HepG2 (cell line): Measurements from ENCODE around the gene RTCA.
"Not testable (repeated sequence)": the region's sequence is repeated elsewhere in the genome, so short reads cannot be mapped to it uniquely, and the experiment has no call there.

ENCODE experiments used
- MBNL3 ChIP-seq: fragments of 250-450 bp; sonication (Bioruptor Pico); conservative IDR thresholded peaks from 2 replicates; pipeline ENCODE4 v1.8.0; 2022; ENCODE audit warnings: mild to moderate bottlenecking, inconsistent platforms
- YY1 ChIP-seq: IDR thresholded peaks from 2 replicates; pipeline ENCODE4 v1.6.1; 2011; ENCODE audit warnings: low read length, low read depth, moderate library complexity, mild to moderate bottlenecking; ENCODE audit not compliant: insufficient read depth, insufficient replicate concordance
- ZNF607 ChIP-seq: sonication (generic); formaldehyde crosslinking; IDR thresholded peaks from 2 replicates; pipeline ENCODE4 v1.5.1; 2020; ENCODE audit warnings: missing genetic modification reagents, mild to moderate bottlenecking, borderline replicate concordance

DNA sequence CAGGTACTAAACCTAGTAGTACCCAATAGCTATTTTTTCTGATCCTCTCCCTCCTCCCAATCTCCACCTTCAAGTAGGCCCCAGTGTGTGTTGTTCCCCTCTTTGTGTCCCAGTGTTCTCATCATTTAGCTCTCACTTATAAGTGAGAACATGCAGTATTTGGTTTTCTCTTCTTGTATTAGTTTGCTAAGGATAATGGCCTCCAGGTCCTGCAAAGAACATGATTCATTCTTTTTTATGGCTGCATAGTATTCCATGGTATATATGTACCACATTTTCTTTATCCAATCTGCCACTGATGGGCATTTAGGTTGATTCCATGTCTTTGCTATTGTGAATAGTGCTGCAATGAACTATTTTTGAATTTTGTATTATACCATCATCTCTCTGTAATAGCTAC is 31.0 kb downstream of the RTCA start:
- TF ChIP-seq YY1; MBNL3 (CRISPR knock-in tag); ZNF607 (CRISPR knock-in tag): not testable (repeated sequence)
